GM19099 (cell line): Measurements from ENCODE around the gene PTPN20.

Source experiments
- POLR2A ChIP-seq: IDR thresholded peaks from 3 replicates; pipeline ENCODE4 v1.6.1; 2011; ENCODE audit warnings: low read depth; ENCODE audit not compliant: insufficient read length; ENCODE audit errors: extremely low read depth

The PTPN20 gene

DNA sequence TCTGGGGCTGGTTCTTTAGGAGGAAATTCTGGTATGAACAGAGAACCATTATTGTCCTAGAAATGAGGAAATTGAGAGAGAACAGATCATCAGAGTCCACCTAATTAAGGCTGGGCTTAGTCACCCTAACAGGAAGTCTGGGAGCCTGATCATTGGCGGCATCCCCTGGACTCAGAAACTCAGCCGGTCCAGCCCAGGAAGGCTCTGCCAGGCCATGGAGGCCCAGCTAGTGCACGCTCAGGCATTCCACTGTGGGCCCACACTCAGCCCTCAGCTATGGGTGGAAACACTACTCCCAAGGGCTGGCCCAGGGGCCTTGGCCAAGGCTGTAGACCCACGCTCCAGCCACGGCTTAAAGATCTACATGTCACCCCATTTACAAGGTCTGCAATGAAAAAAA is 109.2 kb downstream of the PTPN20 start:
- no peak for TF ChIP-seq POLR2A

DNA sequence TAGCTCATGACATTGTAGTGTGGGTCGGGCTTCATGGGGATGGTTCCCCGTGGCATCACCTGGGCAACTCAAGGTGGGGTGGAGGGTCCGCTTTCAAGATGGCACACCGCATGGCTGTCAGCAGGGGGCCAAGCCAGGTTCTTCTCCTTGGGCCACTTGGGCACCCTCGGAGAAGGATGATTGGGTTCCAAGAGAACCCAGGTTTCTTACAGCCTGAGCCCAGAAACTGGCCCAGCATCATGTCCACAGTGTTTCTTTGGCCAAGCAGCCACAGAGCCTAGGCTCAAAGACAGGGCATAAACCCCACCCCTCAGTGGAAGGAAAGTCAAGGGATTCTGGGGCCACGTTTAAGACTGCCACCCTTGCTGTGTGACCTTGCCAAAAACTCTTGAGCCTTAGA is 110.6 kb downstream of the PTPN20 start:
- no peak for TF ChIP-seq POLR2A

DNA sequence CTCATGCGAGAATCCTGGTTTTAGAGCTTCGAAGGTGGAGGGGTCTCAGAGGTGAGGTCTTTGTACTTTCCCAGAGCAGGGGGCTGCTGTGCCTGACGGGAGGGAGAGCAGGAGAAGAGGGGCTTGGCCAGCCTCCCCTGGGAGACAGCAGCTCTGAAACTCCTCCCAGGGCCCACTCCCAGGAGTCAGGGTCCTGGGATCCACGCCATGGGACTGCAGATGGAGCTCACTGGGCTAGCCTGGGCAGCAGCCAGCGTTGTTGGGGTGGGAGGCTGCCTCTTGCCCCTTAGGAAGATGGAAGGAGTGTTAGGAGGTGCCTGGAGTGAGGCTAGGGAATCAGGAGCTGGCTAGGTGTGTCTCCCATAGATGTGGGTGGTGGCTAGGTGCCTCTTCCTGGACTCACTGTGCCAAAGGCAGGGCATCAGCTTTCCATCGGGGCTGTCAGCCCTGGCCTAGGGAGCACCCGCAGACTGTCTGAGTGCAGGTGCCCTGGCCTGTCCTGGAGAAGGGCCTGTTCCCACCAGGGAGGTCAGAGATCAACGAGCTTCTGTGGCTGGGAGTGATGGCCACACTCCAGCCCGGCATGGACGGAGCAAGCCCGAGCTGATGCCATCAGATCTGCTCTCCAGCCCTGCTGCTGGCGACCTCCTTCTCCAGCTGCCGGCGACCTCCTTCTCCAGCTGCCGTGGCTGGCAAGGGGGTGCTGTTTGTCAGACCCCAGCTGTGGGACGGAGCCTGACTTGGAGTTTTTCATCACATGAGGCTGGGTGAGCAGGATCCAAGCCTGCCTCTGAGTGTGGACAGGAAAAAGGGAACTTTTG is 111.3 kb downstream of the PTPN20 start:
- TF ChIP-seq POLR2A = no peak

DNA sequence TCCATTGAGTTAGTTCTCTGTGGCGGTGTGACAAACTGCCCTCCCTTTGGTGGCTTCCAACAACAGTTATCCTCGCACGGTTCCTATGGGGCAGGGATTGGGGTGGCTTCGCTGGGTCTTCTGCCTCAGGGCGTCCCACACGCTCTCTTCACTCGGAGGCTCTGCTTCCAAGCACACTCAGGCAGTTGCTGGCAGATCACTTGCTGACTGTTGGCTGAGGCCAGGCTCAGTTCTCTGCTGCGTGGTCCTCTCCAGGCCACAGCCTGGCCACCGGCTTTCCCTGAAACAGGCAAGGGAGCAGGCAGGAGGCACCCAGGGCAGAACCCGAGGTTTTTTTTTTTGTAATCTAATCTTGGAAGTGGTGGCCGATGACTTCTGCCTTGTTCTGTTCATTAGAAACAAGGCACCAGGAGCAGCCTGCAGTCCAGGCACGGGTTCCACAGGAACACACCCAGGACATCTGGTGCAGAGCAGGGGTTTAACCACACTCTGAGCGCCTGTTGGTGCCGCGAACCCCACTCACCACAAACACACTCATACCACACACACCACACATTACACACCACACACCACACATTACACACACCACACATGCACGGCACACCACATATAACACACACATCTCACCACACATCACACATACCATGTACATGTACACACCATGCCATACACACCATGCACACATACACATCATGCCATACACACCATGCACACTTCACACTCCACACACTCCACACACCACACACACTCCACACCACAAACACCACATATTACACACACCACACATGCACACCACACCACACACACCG is 112.2 kb downstream of the PTPN20 start:
- TF ChIP-seq POLR2A = no peak

DNA sequence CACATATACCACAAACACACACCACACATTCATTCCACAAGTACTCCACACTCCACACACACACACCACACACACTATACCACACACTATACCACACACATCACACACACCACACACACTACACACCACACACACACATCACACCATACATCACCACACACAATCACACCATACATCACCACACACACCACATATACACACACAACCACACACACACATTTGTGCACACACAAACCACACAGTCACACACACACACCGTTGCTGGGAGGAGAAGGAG is 112.8 kb downstream of the PTPN20 start:
- TF ChIP-seq POLR2A = no peak

GRCh38 chr10:47024399-47025252 is 113.4 kb downstream of the PTPN20 start:
- TF ChIP-seq POLR2A = no peak

- TF ChIP-seq POLR2A = no peak
These were observed 114.0 kb downstream of the PTPN20 start for GRCh38 chr10:47025253-47025539.

- no peak for TF ChIP-seq POLR2A
These were observed 114.5 kb downstream of the PTPN20 start for GRCh38 chr10:47025540-47026300.

GRCh38 chr10:47026301-47027107 is 115.3 kb downstream of the PTPN20 start:
- no peak for TF ChIP-seq POLR2A

DNA sequence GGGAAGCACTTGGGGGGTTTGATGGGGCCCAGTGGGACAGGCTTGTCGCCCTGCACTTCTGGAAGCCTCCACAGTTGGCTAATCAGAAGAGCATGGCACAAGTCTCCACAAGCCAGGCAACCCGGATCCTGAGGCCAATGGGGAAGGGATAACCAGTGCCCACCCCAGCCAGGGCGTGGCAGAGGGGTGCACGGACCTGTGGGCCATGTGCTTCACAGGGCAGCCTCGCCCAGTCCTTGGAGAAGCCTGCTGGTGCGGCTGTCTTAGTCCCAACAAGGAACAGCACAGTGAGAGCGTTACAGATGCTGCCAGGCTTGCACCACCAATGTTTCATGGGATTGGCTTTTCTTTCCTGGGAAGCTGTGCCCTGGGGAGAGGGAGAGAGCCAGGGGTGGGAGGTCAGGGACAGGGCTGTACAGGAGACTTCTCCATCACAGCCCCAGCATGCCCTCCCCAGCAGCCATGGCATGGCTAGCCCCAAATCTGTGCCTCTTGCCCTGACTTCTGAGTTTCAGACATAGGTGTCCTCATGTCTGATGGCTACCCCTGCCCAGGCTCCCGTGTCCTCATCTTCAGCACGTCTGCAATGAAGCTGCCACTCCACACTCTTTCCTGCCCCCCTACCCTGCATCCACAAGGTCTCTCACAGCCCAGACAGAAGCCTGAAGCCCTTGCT is 116.0 kb downstream of the PTPN20 start:
- TF ChIP-seq POLR2A = no peak

GRCh38 chr10:47027784-47028260 is 116.6 kb downstream of the PTPN20 start:
- TF ChIP-seq POLR2A = no peak

DNA sequence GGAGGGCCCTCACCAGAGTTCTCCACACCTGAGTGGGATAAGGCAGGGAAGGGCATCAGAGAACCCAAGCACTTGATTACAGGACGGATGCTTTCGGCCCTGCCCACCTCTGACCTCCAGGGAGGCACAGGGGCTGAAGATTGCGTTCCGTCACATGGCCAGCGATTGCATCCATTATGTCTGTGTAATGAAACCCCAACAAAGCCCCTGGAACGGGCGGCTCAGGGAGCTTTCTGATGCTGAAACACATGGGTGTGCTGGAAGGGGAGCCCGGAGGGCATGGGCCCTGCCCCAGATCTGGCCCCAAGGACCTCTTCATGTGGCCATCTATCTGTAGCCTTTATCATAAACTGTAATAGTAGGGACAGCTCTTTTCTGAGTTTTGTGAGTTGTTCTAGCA is 117.2 kb downstream of the PTPN20 start:
- TF ChIP-seq POLR2A = no peak
